ENCODE results near the gene TENT4A. TPM values are rescaled to one million over a fixed set of nuclear protein-coding genes. Genes with fewer than 3 reads are reported as not detected.

TENT4A gene
- total RNA-seq, 1 experiment from 2014 or later, result 25.6 TPM

GRCh38 chr5:6723122-6723815 is 10.0 kb downstream of the TENT4A start:
- Histone ChIP-seq H3K14ac (ENCODE audit: insufficient read depth, low read length) (no peak overlapping the region), H4K20me1 (ENCODE audit: control insufficient read depth, insufficient read depth, insufficient read length) (peaks cover 2% of the 10 kb centered on the region), H4K5ac (ENCODE audit: insufficient read length, low read depth, low read length) (no peak overlapping the region), H3K9me3 (ENCODE audit: control insufficient read depth, low read depth, low read length) (no peaks in the 10 kb centered on the region), H3T11ph (ENCODE audit: low read length) (no peak overlapping the region), H2BK15ac (ENCODE audit: low read depth, low read length) (no peak overlapping the region), H3K23ac (ENCODE audit: insufficient read length, low read depth, low read length) (no peak overlapping the region), H3K56ac (ENCODE audit: insufficient read length, low read depth, low read length) (no peak overlapping the region), H2BK20ac (ENCODE audit: low read depth, low read length, poor library complexity, severe bottlenecking) (no peak overlapping the region), H3K4ac (ENCODE audit: low read depth, low read length) (no peak overlapping the region), H3K27ac (ENCODE audit: insufficient read length, low read depth, low read length) (no peak overlapping the region), H2AFZ (ENCODE audit: low read length) (no peak overlapping the region), H3K18ac (ENCODE audit: insufficient read length, low read depth, low read length) (no peak overlapping the region), H3K9ac (ENCODE audit: extremely low read depth, insufficient read length, low read length) (no peak overlapping the region), H2BK120ac (ENCODE audit: low read depth, low read length, poor library complexity, severe bottlenecking) (no peak overlapping the region), H2AK5ac (ENCODE audit: insufficient read length, low read length) (no peak overlapping the region), H3K79me2 (ENCODE audit: insufficient read depth, low read length) (peaks cover 36% of the 10 kb centered on the region; the same call in 1 of the 2 replicates), H3K79me1 (ENCODE audit: insufficient read depth, low read depth, low read length, poor library complexity, severe bottlenecking) (peaks cover under 1% of the 10 kb centered on the region), H3K27me3 (ENCODE audit: insufficient read depth, low read length) (no peaks in the 10 kb centered on the region), H3K4me1 (ENCODE audit: insufficient read depth, low read length) (no peaks in the 10 kb centered on the region), H4K8ac (replicated peaks; ENCODE audit: insufficient read length, low read depth, low read length) (no peak overlapping the region), H2BK12ac (ENCODE audit: insufficient read length, low read depth, low read length) (no peak overlapping the region), H3K4me2 (ENCODE audit: insufficient read depth, insufficient read length, low read length) (no peak overlapping the region), H4K91ac (ENCODE audit: insufficient read length, low read depth, low read length) (no peak overlapping the region), H2BK5ac (ENCODE audit: insufficient read length, low read length) (no peak overlapping the region), H3K23me2 (ENCODE audit: insufficient read length, low read depth, low read length, poor library complexity, severe bottlenecking) (no peaks in the 10 kb centered on the region)
- TF ChIP-seq CTCF (conservative IDR thresholded peaks at IDR 0.05), result no peak
- H3K4me3 Mint-ChIP-seq, result no peak overlapping the region; a peak in 1 of 5 replicates
- WGBS (ENCODE audit: extremely low coverage, insufficient read length, low lambda C conversion rate), result no CpG with 5 or more reads among the region's 14 CpGs
- peaks cover 53 to 67% of the 10 kb centered on the region in 2 experiments for H3K4me1 Mint-ChIP-seq
- H3K27me3 Mint-ChIP-seq (ENCODE audit: low read depth), result no peaks in the 10 kb centered on the region
- DNase-seq, result no peak
- no peaks in the 10 kb centered on the region for H3K9me3 Mint-ChIP-seq
- H3K27ac Mint-ChIP-seq, result peak overlapping the region; percentile 9 to 55 (median 21); a peak in 1 of 7 replicates
- peaks cover 8 to 15% (median 11%) of the 10 kb centered on the region in 3 experiments for H3K36me3 Mint-ChIP-seq (ENCODE audit: insufficient read depth in 1 of 3, low read depth in 3 of 3)
